ENCODE results near the gene MAN1C1. TPM values are rescaled to one million over a fixed set of nuclear protein-coding genes. Genes with fewer than 3 reads are reported as not detected.

MAN1C1 gene
- total RNA-seq: 1.1 and 1.9 TPM in 2 replicates

DNA sequence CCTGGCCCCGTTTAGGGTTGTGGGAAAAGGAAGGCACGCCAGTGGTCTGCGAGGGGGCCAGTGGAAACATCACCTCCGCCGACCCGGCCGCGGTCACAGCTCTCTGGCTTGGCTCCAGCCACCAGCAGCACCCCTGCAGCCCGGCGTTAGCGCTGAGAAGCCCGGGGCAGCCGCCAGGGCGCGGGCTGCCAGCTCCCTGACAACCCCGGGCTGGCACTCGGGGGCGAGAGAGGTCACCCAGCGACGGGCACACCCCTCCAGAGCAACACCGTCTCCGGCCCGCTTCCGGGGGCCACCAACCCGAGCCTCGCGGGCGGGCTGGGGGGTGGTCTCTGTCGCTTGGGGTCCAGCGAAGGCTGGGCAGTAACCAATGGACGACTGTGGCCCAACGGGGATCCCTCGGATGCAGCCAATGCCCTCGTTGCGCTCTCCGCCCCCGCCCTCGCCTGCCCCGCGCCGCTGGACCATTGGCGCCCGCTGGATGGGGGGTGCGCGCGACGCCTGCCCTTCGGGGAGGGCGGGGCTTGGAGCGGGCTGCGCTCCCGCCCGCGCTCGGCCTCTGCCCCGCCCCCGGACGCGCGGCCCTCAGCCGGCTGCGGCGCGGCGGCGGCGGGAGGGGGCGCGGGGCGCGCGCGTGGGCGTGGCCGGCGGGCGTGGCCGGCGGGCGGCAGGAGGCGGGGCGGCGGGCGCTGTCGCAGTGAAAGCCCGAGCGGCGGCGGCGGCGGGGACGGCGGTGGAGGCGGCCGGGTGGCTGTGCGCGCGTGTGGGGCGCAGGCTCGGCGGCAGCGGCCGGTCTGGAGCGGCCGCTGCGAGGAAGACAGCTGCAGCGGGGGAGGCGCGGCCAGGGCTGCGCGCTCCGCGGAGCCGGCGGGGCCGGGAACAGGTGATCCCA lies at the start of gene MAN1C1:
MAN1C1 (plus strand) TSS at position 697 of the 892 bp plus-strand sequence. CDS start 1,007 bp downstream, outside the sequence.

DNA sequence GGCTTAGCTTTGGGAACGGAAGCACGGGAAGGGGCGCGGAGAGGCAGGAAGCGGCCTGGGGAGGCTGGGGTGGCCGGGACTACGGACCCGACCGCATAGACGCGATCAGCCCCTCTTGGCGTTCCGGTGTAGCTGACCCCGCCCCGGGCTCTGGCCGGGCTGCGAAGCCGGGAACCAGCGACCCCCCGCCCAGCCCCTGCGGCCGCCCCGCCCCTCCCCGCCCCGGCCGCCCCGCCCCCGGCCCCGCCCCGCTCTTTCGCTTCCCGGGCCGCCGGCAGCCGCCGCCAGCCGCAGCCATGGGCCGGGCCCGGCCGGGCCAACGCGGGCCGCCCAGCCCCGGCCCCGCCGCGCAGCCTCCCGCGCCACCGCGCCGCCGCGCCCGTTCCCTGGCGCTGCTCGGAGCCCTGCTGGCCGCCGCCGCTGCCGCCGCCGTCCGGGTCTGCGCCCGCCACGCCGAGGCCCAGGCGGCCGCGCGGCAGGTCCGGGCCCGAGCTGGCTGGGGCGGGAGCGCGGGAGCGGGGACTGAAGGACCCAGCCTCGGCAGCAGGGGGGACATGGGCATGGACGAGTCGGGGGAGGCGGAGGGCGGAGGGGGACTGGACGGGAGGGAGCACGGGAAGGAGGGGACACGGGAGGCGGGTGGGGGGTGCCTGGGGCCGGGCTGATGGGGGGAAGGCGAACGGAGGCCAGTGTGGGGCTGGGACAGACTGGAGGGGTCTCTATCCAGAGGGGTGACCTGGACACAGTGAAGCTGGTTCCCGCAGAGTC lies 183.5 kb downstream of the MAN1C1 start, which contains the start of gene SELENON:
SELENON (plus strand) TSS at position 259 of the 768 bp plus-strand sequence; CDS start at position 297, 38 bp downstream.

DNA sequence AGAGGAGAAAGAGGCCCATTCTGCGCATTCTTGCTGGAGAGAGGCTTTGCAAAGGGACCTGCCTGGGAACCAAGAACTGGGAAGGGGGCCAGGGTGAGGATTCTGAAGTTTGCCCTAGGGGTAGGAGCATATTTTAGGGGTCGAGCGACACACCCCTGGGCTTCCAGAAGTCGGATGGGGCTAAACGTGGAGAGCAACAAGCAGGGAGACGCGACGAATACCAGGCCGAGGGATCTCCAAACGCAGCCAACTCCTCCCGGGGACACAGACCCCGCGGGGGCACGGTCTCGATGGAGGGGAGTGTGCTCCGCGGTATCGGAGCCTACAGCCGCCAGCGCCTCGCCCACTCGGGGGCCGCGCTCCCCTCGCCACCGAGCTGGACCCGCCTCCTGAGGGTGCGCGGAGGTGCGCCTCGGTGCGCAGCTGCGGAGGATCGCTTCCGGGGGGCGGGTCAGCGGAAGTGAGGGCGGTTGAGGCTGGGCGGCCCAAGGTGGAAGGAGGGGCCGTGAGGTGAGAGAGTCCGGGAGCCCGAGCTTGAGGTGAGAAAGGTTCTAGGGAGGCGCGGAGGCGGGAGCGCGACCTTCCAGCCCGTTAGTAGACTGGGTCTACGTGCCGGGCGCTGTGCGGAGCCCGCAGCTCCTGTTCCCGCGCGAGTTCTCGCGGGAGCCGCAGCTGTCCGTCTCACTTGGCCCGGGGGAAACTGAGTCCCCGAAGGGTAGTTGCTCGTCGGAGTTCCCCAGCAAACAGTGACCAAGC lies 203.1 kb downstream of the MAN1C1 start, which contains the start of gene MTFR1L:
MTFR1L (plus strand) TSS at position 464 of the 756 bp plus-strand sequence. CDS start 3,151 bp downstream, outside the sequence.

Other genes starting within 250 kb of the MAN1C1 start
- gene RHCE, start 196.0 kb upstream of the MAN1C1 start, total RNA-seq: 0.07 TPM in 1 of 2 replicates, not detected in the other
- 26.1 and 27.0 TPM in 2 replicates for gene MACO1, start 185.9 kb upstream of the MAN1C1 start, total RNA-seq
- gene LDLRAP1, start 73.2 kb upstream of the MAN1C1 start, total RNA-seq: 16.2 and 21.5 TPM in 2 replicates
- 55.7 and 91.8 TPM in 2 replicates for gene SELENON, start 183.4 kb downstream of the MAN1C1 start, total RNA-seq
- gene MTFR1L, start 203.2 kb downstream of the MAN1C1 start, total RNA-seq: 30.3 and 33.1 TPM in 2 replicates
- 5.2 and 6.5 TPM in 2 replicates for gene AUNIP, start 242.7 kb downstream of the MAN1C1 start, total RNA-seq

Measured in thoracic aorta endothelial cell (primary cell).